ENCODE results near the gene TMEM212. TPM values are rescaled to one million over a fixed set of nuclear protein-coding genes. Genes with fewer than 3 reads are reported as not detected.

TMEM212 gene
- total and polyA plus RNA-seq, 2 of the 13 experiments (the other 11 are each of a cell fraction or from before 2014, with no cell fraction given): not detected

- TF ChIP-seq ZNF746 (CRISPR knock-in tag; IDR thresholded peaks at IDR 0.05) (no peak), MTA1 (CRISPR knock-in tag; IDR thresholded peaks at IDR 0.05; ENCODE audit: borderline replicate concordance) (no peak), MAX (IDR thresholded peaks at IDR 0.05) (peak; percentile 43; the same call in 1 of the 2 replicates), ZFP36L2 (CRISPR knock-in tag; IDR thresholded peaks at IDR 0.05) (no peak), ATAD3A (CRISPR knock-in tag; IDR thresholded peaks at IDR 0.05) (no peak), ZNF567 (CRISPR knock-in tag; IDR thresholded peaks at IDR 0.05; ENCODE audit: borderline replicate concordance) (no peak), TFAP4 (IDR thresholded peaks at IDR 0.05; ENCODE audit: borderline replicate concordance, low read depth) (no peak), IKZF5 (CRISPR knock-in tag; IDR thresholded peaks at IDR 0.05) (no peak), PHF21A (CRISPR knock-in tag; IDR thresholded peaks at IDR 0.05) (no peak), ZNF737 (CRISPR knock-in tag; IDR thresholded peaks at IDR 0.05; ENCODE audit: borderline replicate concordance) (no peak), ZBTB26 (CRISPR knock-in tag; IDR thresholded peaks at IDR 0.05; ENCODE audit: borderline replicate concordance) (no peak), GMEB1 (CRISPR knock-in tag; IDR thresholded peaks at IDR 0.05; ENCODE audit: borderline replicate concordance) (no peak), ISL2 (CRISPR knock-in tag; IDR thresholded peaks at IDR 0.05) (no peak; the same call in 1 of the 2 replicates), E2F2 (CRISPR knock-in tag; IDR thresholded peaks at IDR 0.05; ENCODE audit: borderline replicate concordance) (no peak), TFDP2 (CRISPR knock-in tag; IDR thresholded peaks at IDR 0.05) (no peak), ZNF564 (CRISPR knock-in tag; IDR thresholded peaks at IDR 0.05) (no peak), STAG1 (CRISPR knock-in tag; IDR thresholded peaks at IDR 0.05) (peak; percentile 33; the same call in 1 of the 2 replicates), ZNF614 (CRISPR knock-in tag; IDR thresholded peaks at IDR 0.05; ENCODE audit: borderline replicate concordance) (no peak), NCOR1 (IDR thresholded peaks at IDR 0.05; ENCODE audit: borderline replicate concordance, low read length) (no peak), HMG20A (CRISPR knock-in tag; IDR thresholded peaks at IDR 0.05; ENCODE audit: borderline replicate concordance) (peak; percentile 50; the same call in 1 of the 2 replicates), KDM2A (CRISPR knock-in tag; IDR thresholded peaks at IDR 0.05; ENCODE audit: borderline replicate concordance, low read depth) (no peak), GZF1 (CRISPR knock-in tag; IDR thresholded peaks at IDR 0.05) (no peak)
Measured at GRCh38 chr3:171862993-171863521, 19.9 kb downstream of the TMEM212 start (continued).

Measured in HepG2 (cell line).